GM19238 (cell line): Measurements from ENCODE around the gene TMPRSS7.

Source experiments
- DNase-seq: peaks from one replicate; pipeline ENCODE4 v3.0.0; 2011; ENCODE audit warnings: low spot score; ENCODE audit not compliant: insufficient read length

The TMPRSS7 gene

GRCh38 chr3:112096176-112096575 is 61.6 kb downstream of the TMPRSS7 start:
- DNase-seq, result no peak

DNA sequence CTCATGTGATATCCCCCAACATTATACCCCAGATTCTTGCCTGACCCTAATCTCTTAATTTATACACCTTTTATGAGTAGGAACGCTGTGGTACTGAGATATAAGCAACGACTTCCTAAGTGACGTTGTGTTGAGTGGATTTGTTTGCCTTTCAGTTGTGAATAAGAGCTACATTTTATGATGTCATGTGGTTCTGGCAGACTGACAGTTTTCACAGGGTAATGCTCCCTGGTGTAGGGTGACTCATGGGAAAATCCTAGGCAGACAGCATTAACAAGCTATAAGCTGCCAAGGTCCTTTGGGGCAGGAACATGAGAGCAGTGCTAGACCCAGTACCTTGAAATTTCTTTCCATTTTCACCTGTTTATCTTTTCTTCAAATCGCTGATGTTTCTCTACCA is 62.8 kb downstream of the TMPRSS7 start:
- DNase-seq, result no peak

DNA sequence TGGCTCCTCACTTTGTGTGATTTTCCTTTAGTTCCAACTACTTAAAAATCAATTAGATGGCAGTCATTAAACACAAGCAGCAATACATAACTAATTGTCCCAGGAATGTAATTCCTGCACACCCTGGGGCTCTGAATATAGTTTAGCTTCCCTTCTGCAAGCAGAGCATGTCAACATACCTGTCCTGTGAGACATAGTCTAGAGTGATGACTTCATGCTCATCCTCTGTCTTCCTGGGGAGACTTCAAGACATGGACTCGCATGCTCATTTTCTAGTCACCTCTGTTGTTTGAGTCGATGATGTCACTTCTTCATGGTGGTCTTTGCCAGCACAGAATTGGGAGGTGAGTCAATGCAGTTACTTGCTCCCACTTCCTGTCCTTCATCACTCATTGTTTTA is 67.4 kb downstream of the TMPRSS7 start:
- DNase-seq, result no peak

GRCh38 chr3:112104774-112105173 is 70.2 kb downstream of the TMPRSS7 start:
- DNase-seq, result no peak

DNA sequence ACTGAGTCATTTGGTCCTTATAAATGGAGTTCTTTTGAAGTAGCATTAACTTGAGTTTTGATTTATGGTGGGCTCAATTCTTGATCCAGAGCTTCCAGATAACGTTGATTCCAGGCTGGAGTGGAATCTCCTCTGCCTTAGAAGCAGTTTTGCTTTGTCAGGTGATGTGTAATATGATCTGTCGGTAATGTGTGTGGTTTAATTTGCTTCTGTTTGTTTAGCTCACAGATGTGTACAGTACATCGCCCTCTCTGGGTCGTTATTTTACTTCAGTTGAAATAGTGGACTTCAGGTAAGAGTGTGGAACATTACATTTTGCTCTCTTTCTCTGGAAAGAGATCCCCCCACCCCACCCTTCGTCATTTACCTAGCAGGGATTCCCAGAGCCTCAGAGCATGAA is 74.8 kb downstream of the TMPRSS7 start:
- DNase-seq, result no peak

DNA sequence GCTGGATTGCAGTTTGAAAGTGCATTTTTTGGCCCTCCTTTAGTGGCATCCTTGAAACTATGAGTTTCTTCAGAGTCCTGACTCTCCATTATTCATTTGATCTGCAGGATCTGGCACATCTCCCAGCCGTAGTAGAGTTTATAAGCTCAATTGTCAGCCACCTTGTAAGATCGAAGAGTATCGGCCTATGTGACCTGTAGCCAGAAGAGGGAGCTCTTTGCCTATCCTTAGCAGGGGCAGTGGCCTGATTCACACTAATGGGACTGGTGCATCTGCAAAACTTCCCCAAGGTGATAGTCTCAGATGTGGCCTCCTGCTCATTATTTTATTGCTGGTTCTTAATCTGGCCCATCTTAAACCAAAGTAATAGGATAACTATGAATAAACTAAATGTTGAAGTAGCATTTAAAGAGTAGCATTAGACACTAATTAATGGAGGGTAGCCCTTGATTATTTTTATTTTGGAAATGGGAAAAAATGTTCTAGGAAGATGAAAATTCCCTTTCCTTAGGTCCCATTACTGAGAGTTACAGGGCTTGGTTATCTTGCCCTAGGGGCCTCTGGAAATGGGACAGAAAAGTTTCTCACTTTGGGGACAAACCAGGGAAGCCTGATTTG is 77.4 kb downstream of the TMPRSS7 start:
- DNase-seq, result peak; percentile 39

- no peak for DNase-seq
Measured at GRCh38 chr3:112114576-112115160, 80.1 kb downstream of the TMPRSS7 start.

- no peak for DNase-seq
Measured at GRCh38 chr3:112115161-112115739, 80.7 kb downstream of the TMPRSS7 start.

GRCh38 chr3:112115806-112116383 is 81.4 kb downstream of the TMPRSS7 start:
- DNase-seq, result no peak

GRCh38 chr3:112116748-112117186 is 82.2 kb downstream of the TMPRSS7 start:
- DNase-seq, result no peak

GRCh38 chr3:112117415-112117814 is 82.9 kb downstream of the TMPRSS7 start:
- no peak for DNase-seq

DNA sequence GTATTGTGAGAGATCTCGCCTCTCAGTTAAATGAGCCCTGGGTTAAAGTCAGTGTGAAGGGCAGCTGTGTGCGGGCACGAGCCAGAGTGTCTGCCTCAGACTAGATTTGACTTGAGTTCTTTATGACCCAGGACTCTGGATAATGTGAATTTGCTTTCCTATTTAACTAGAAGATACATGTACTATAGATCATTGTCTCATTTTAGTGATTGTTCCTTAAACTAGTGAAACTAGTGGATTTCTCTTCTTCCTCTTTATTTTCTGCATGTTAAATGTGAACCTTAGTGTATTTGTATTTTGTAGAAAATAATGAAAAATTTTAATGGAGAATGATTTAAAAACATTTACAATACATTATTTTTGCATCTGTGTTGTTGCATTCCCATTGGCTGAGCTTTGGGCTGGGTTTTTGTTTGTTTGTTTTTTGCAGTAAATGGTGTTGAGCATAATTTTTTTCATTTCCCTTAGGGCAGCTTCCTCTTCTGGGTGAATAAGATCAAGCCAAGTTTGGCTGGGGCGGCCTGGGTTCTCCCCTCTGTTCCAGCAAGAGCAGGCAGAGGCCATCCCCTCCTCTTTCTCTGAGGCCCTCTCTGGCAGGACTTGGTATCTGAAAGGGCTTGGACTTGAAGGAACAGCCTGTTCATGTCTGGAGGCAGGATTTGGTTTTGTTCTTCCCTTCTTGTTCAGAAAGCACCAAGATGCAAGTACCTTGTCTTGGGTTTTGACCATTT is 83.5 kb downstream of the TMPRSS7 start:
- no peak for DNase-seq

DNA sequence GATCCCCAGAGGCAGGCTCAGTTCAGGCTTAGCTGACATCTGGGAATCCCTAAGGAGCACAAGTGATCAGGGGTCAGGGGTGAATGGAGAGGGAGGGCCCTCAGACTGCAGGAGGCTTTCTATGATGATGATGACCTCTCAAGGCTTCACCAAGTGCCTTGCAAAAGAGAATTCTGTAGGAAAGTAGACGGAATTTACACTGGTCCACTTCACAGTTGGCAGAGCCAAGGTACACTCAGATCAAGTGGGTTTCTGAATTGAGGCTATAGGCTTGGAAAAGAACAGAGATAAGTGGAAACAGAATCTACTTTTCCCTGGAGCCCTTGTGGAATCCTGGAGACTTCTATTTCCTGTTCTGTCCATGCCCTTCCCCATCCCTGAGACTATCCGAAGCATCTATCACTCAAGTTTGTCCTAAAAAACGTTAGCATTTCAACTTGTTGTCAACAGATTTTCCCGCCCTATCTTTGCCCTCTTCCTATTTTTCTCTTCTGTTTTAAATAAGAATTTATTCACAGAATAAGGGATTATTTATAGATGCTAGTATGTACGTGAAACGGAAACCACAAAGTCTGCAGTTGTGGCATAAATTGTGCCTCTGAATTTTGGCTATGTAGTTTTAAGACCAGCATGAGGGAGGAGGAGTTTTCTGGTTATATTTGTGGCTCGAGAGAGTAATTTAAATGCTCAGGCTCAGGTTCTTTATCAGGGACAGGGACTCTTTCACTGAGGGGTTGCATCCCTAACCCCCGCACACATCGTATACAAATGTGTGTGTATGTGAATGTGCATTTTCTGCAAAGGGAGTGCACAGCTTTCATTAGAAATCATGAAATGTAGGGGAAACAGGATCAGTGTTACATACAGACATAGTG is 85.7 kb downstream of the TMPRSS7 start:
- DNase-seq, result no peak

GRCh38 chr3:112121577-112122547 is 87.3 kb downstream of the TMPRSS7 start:
- DNase-seq, result no peak

GRCh38 chr3:112122870-112123269 is 88.3 kb downstream of the TMPRSS7 start:
- DNase-seq, result no peak

DNA sequence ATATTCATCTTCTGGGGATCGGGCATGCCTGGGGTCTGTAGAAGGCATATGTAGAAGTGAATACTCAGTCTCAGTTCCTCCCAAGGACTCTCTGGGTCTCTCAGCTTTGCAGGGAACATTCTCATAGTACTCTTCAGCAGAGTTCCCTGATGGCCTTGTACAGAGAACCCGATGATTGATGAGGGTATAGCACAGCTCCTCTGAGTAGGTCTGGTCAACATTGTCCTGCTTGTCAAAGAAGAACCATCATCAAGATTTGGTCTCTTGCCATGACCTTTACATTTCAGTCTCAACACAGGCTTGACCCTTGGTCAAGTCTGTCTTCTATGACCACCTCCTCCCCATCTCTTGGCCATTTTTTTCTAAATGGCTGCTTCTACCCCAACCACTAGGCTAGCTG is 89.0 kb downstream of the TMPRSS7 start:
- DNase-seq, result no peak

DNA sequence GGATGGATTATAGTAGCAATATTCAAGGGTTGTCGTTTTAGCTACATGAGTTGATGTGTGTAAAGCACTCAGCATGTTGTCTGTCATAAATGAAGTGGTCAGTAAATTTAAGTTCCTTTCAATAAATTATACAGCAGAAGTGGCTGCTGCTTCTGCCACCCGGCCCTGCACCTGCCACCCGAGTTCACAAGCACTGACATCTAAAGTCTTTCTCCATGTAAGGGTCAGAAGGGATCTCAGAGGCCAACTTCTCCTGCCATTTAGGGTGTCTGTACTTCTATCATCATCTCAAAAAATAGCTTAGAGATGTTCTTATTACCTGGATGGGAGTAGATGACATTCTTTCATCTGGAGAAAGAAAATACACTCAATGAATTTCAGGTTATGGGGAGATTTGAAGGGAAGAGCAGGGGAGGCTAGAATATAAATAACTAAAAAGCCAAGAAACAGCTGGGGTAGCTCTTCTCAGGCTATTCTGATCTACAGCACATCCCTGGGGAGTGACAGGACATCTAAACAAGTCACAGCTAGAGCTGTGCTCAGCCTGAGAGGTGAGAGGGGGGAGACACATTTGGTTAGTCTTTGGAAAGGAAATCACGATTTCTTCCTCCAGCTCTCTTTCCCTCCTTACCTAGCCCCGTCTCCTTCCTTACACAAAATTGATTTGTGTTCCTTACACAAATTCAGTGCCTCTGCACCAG is 90.5 kb downstream of the TMPRSS7 start:
- no peak for DNase-seq

DNA sequence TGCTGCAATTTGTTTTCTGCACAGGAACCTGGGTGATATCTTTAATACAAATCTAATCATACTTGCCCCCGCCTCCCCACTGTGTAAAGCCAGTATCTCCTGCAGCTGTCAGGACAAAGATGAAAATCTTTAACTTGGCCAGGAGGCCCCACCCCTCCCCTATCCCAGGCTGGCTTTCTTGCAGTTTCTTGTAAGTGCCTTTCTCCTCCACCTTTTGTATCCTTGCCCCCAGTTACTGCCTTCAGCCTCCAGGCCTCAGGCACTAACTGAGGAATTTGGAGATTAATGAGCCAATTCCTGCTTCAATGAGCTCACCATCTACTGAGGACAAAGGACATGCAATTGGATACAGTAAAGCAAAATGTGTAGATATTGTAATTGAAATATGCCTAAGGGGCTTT is 92.0 kb downstream of the TMPRSS7 start:
- DNase-seq, result no peak
